HG03064 (cell line): ENCODE data around the gene CYTIP.
"Not testable (repeated sequence)": the region's sequence is repeated elsewhere in the genome, so short reads cannot be mapped to it uniquely, and the experiment has no call there.

Experiments used
- ATAC-seq: cut with Tn5 transposase; IDR thresholded peaks from one replicate; pipeline ENCODE4 v1.9.1; 2021; ENCODE audit warnings: low read depth; ENCODE audit not compliant: unreplicated experiment

CYTIP gene

DNA sequence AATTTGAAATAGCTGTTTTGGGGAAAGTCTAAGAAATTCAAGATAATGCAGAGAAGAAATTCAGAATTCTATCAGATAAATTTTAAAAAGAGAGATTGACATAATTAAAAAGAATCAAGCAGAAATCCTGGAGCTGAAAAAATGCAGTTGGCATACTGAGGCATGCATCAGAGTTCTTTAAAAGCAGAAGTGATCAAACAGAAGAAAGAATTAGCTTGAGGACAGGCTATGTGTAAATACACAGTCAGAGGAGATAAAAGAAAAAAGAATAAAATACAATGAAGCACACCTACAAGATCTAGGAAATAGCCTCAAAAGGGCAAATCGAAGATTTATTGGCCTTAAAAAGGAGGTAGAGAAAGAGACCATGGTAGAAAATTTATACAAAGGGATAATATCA, 57.1 kb downstream of the CYTIP start:
- ATAC-seq, result no peak

DNA sequence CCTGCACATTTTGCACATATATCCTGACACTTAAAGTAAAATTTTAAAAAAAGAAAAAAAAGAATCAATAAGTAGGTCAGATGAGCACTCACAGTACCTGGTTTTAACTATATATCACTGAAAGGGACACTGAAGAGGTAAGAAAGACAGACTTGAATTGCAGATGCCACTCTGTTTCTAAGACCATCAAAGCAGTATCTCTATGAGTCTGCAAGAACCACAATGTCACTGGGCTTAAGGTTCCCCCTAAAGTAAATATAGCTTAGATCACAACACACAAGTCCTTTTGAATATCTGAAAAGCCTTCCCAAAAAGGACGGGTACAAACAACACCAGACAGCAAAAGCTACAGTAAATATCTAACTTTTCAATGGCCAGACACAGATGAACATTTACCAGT, 57.6 kb downstream of the CYTIP start:
- ATAC-seq, result no peak

DNA sequence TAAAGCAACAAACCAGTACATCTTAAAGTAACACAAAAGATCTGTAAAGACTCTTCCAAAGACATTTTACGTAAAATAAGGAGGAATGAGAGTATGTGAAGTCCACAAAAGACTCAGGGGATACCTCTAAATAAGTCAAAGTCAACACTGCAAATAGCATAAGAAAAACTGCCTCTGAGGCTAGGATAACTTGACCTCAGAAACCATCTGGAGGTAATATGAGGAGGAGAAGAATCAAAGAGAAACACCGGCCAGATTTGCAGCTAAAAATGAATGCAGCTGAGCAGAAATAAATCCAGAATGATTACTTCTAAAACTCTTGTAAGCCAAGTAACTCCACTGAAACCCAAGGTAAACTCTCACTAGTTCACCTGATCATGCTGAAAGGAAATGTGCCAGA, 66.0 kb downstream of the CYTIP start:
- ATAC-seq, result no peak

DNA sequence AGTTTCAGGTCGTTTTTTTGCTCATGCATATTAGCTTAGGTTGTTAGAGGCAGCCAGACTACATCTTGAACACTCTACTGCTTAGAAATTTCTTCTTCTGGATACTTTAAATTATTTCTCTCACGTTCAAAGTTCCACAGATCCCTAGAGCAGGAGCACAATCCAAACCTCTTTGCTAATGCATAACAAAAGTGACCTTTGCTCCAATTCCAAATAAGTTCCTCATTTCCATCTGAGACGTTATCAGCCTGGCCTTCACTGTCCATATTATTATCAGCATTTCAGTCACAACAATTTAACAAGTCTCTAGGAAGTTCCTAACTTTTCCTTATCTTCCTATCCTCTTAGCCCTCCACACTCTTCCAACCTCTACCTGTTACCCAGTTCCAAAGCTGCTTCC, 67.8 kb downstream of the CYTIP start:
- ATAC-seq, result no peak

DNA sequence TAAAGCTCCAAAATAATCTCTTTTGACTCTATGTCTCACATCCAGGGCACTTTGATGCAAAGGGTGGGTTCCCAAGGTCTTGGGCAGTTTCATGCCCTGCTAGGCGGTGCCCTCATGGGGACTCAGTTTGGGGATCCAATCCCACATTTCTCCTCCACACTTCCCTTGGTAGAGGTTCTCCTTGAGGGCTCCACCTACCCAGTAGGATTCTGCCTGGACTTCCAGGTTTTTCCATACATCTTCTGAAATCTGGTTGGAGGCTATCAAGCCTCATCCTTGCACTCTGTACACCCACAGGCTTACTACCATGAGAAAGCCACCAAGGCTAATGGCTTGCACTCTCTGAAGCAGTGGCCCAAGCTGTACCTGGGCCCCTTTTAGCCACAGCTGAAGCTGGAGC, 68.5 kb downstream of the CYTIP start:
- ATAC-seq, result no peak

DNA sequence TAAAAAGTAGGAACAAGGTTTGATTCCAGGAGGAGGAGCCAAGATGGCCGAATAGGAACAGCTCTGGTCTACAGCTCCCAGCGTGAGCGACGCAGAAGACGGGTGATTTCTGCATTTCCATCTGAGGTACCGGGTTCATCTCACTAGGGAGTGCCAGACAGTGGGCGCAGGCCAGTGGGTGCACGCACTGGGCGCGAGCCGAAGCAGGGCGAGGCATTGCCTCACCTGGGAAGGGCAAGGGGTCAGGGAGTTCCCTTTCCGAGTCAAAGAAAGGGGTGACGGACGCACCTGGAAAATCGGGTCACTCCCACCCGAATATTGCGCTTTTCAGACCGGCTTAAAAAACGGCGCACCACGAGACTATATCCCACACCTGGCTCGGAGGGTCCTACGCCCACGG, 75.4 kb downstream of the CYTIP start:
- ATAC-seq, result not testable (repeated sequence)

DNA sequence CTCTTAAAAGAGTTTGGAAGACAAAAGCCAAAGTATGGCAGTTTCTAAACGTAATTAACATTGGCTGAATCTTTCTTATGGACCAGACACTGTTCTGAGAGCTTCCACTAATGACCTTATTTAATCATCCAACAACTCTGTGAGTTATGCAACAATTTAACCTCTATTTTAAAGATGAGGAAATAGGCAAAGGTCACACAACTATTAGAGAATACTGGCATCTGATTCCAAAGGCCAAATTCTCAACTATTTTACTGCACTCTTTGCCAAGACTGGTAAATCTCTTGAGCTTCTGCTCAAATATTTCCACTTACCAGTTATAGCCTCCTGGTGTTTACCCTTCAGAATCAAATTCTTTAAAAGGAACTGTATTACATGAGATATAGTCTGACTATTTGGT, 76.2 kb downstream of the CYTIP start:
- ATAC-seq, result no peak
